ENCODE data around the gene CASP14.
"Not testable (repeated sequence)": the region's sequence is repeated elsewhere in the genome, so short reads cannot be mapped to it uniquely, and the experiment has no call there.

Gene CASP14

DNA sequence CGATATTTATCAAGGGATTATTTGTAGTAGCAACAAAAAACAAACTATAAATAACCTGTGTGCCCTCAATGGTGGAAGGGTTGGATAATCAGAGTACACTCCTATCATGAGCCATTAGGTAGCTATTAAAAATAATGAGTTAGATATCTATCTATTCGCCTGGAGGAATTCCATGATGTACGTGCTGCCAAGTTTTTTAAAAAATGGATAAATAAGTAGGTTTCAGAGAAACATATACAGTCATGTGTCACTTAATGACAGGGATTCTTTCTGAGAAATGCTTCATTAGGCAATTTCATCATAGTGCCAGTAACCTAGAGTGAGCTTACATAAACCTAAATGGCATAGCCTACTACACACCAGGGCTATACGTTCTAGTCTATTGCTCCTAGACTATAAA lies 26.5 kb downstream of the CASP14 start:
- no peaks in the 10 kb centered on the region for H3K9me3 ChIP-seq (ENCODE audit: control insufficient read depth, low read length)
- H3K36me3 ChIP-seq (ENCODE audit: control insufficient read depth, insufficient read depth, low read length): no peaks in the 10 kb centered on the region
- H3K4me1 ChIP-seq (ENCODE audit: control insufficient read depth, insufficient read depth, low read length): no peaks in the 10 kb centered on the region
- H3K27me3 ChIP-seq (ENCODE audit: control insufficient read depth, insufficient read depth, low read length): no peaks in the 10 kb centered on the region
- H3K9ac ChIP-seq (ENCODE audit: low read length): no peak overlapping the region
- no peak overlapping the region for H3K4me3 ChIP-seq (ENCODE audit: low read length)

DNA sequence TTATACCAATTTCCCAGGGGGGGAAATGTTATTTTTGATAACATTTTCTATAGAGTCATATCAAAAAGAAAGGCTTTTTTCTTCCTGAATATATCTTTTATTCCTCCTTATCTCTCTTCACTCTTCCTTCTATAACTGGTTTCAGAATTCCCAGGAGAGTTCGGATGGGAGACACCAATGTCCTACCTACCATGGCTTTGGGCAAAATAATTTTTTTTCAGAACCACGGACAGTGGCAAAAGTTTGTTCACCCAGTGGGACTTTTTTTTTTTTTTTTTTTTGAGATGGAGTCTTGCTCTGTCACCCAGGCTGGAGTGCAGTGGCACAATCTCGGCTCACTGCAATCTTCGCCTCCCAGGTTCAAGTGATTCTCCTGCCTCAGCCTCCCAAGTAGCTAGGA lies 30.7 kb downstream of the CASP14 start:
- H3K9me3 ChIP-seq (ENCODE audit: control insufficient read depth, low read length); H3K9ac ChIP-seq (ENCODE audit: low read length); H3K4me1 ChIP-seq (ENCODE audit: control insufficient read depth, insufficient read depth, low read length); H3K4me3 ChIP-seq (ENCODE audit: low read length); H3K36me3 ChIP-seq (ENCODE audit: control insufficient read depth, insufficient read depth, low read length); H3K27me3 ChIP-seq (ENCODE audit: control insufficient read depth, insufficient read depth, low read length): not testable (repeated sequence)

DNA sequence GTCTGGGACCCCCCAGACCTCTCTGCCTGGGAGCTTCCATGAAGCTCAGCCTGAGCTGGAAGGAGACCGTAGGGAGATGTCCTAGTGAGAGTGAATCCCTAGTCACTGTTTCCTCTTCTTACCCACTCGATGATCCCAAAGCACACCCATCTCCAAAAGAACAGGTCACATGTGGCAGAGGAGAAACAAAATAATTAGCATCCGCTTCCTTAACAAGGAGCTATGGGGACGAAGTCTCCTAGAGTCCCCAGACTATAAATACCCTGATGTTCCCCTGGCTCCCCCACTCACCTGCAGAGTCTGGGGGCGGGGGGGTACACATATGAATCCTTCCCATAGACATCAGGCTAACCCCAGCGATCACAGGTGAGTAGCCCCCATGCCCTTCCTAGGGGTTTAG lies 32.6 kb downstream of the CASP14 start, which contains the start of gene OR1I1:
OR1I1 (plus strand) TSS at position 301 of the 400 bp plus-strand sequence. CDS start 4,855 bp downstream, outside the sequence.
- Histone ChIP-seq H3K36me3 (ENCODE audit: control insufficient read depth, insufficient read depth, low read length) (no peaks in the 10 kb centered on the region), H3K4me1 (ENCODE audit: control insufficient read depth, insufficient read depth, low read length) (no peaks in the 10 kb centered on the region), H3K4me3 (ENCODE audit: low read length) (no peak within 1 kb of the TSS), H3K9ac (ENCODE audit: low read length) (no peak within 1 kb of the TSS), H3K9me3 (ENCODE audit: control insufficient read depth, low read length) (no peaks in the 10 kb centered on the region), H3K27me3 (ENCODE audit: control insufficient read depth, insufficient read depth, low read length) (peaks cover 4% of the 10 kb centered on the region)

DNA sequence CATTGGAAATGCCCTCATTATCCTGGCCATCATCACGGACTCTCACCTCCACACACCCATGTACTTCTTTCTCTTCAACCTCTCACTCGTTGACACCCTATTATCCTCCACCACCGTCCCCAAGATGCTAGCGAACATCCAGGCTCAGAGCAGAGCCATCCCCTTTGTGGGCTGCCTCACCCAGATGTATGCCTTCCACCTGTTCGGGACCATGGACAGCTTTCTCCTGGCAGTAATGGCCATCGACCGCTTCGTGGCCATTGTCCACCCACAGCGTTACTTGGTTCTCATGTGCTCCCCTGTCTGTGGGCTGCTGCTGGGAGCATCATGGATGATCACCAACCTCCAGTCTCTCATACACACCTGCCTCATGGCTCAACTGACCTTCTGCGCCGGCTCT lies 37.9 kb downstream of the CASP14 start:
- no peak overlapping the region for H3K9ac ChIP-seq (ENCODE audit: low read length)
- H3K27me3 ChIP-seq (ENCODE audit: control insufficient read depth, insufficient read depth, low read length): peaks cover under 1% of the 10 kb centered on the region

DNA sequence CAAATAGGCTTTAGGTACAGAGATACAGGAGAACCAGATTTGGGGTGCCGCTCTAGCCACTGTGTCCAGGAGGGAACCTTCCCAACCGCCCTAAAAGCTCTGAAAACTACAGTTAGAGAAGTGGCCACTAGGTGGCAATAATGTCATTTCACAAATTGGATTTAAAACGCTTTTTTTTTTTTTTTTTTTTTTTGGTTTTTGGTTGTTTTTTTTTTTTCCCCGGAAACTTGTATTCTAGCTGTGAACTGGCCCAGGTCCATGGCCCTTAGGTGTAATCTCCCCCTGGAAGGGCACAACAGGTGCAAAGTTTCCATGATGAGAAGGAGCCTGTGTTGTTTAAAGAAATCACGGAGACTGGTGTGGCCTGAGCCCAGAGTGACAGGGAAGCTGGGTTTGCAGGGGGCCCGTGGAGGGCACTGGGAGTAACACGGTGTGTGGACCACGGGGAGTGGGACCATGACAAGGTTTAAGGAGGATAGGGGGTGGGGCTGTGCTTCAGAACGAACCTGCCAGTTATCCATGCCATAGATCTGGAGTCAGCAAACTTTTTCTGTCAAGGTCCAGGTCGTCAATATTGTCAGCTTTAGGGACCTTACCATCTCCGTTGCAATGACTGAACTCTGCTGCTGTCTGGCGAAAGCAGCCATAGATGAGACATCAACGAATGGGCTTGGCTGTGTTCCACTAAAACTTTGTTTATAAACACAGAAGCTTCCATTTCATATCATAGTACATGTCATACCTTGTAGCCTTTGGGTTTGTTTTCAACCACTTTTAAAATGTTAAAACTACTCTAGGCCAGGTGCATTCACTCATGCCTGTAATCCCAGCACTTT lies 42.9 kb downstream of the CASP14 start:
- Histone ChIP-seq H3K36me3 (ENCODE audit: control insufficient read depth, insufficient read depth, low read length) (no peaks in the 10 kb centered on the region), H3K27me3 (ENCODE audit: control insufficient read depth, insufficient read depth, low read length) (no peaks in the 10 kb centered on the region), H3K4me1 (ENCODE audit: control insufficient read depth, insufficient read depth, low read length) (no peaks in the 10 kb centered on the region), H3K9ac (ENCODE audit: low read length) (no peak overlapping the region), H3K4me3 (ENCODE audit: low read length) (no peak overlapping the region), H3K9me3 (ENCODE audit: control insufficient read depth, low read length) (no peaks in the 10 kb centered on the region)

More for the DNA sequence above, 37.9 kb downstream of the CASP14 start:
- H3K9me3 ChIP-seq (ENCODE audit: control insufficient read depth, low read length): no peaks in the 10 kb centered on the region
- no peaks in the 10 kb centered on the region for H3K4me1 ChIP-seq (ENCODE audit: control insufficient read depth, insufficient read depth, low read length)
- no peak overlapping the region for H3K4me3 ChIP-seq (ENCODE audit: low read length)
- H3K36me3 ChIP-seq (ENCODE audit: control insufficient read depth, insufficient read depth, low read length): no peaks in the 10 kb centered on the region

DNA sequence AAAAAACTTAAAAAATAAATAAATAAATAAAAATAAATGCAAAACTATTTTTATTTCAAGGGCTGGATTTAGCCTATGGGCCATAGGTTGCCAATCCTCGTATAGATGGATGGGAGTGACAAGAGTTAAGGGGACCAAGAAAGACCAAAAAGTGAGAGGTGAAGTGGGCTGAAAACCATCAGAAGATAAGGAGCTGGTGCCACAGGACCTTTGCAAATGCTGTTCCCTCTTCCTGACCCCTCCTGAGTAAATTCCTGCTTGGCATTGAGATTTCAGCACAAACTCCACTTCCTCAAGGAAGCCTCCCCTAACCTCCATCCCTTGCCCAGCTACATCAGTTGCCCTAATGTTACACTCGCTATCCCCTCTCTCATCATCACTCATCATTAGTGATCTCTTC lies 43.7 kb downstream of the CASP14 start:
- H3K9ac ChIP-seq (ENCODE audit: low read length): no peak overlapping the region
- H3K4me1 ChIP-seq (ENCODE audit: control insufficient read depth, insufficient read depth, low read length): no peaks in the 10 kb centered on the region
- H3K27me3 ChIP-seq (ENCODE audit: control insufficient read depth, insufficient read depth, low read length): no peaks in the 10 kb centered on the region
- H3K4me3 ChIP-seq (ENCODE audit: low read length): no peak overlapping the region
- H3K36me3 ChIP-seq (ENCODE audit: control insufficient read depth, insufficient read depth, low read length): no peaks in the 10 kb centered on the region
- H3K9me3 ChIP-seq (ENCODE audit: control insufficient read depth, low read length): no peaks in the 10 kb centered on the region

DNA sequence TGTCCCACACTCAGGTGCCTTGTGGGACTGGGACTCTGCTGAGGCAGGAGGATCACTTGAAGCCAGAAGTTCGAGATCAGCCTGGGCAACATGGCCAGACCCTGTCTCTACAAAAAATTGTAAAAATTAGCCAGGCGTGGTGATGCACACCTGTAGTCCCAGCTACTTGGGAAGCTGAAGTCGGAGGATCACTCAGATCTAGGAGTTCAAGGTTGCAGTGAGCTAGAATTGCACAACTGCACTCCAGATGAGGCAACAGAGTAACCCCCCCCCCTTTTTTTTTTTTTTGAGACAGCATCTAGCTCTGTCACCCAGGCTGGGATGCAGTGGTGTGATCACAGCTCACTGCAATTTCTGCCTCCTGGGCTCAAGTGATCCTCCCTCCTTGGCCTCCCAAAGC lies 46.9 kb downstream of the CASP14 start:
- Histone ChIP-seq H3K9ac (ENCODE audit: low read length) (no peak overlapping the region), H3K27me3 (ENCODE audit: control insufficient read depth, insufficient read depth, low read length) (no peaks in the 10 kb centered on the region), H3K9me3 (ENCODE audit: control insufficient read depth, low read length) (no peaks in the 10 kb centered on the region), H3K4me1 (ENCODE audit: control insufficient read depth, insufficient read depth, low read length) (no peaks in the 10 kb centered on the region), H3K4me3 (ENCODE audit: low read length) (no peak overlapping the region), H3K36me3 (ENCODE audit: control insufficient read depth, insufficient read depth, low read length) (no peaks in the 10 kb centered on the region)

DNA sequence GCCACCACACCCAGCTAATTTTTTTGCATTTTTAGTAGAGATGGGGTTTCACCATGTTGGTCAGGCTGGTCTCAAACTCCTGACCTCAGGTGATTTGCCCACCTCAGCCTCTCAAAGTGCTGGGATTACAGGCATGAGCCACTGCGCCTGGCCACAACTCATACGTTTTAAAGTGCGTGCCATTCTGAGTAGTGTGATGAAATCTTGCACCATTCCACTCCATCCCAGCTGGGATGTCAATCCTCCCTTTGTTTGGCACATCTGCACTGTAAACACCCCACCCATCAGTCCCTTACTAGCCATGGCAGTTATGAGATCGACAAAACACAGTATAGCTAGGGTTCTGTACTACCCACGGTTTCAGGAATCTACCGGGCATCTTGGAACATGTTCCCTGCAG lies 48.7 kb downstream of the CASP14 start:
- not testable (repeated sequence) for H3K4me3 ChIP-seq (ENCODE audit: low read length); H3K27me3 ChIP-seq (ENCODE audit: control insufficient read depth, insufficient read depth, low read length); H3K9ac ChIP-seq (ENCODE audit: low read length); H3K36me3 ChIP-seq (ENCODE audit: control insufficient read depth, insufficient read depth, low read length); H3K4me1 ChIP-seq (ENCODE audit: control insufficient read depth, insufficient read depth, low read length); H3K9me3 ChIP-seq (ENCODE audit: control insufficient read depth, low read length)

DNA sequence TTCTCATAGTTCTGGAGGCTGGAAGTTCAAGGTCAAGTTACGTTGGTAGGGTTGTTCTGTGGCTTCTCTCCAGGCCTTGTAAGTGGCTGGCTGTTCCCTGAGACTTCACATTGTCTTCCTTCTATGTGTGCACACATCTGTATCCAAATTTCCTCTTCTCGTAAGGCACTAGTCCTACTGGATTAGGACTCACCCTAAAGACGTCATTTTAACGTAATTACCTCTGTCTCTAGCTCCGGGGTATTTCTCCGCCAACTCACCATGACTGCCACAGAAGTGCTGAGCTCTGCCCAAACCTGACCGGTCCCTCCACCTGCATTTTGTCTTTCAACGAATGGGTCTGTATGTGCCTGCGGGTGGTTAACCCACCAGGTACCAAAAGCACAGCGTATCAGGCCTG lies 49.2 kb downstream of the CASP14 start:
- Histone ChIP-seq H3K9me3 (ENCODE audit: control insufficient read depth, low read length) (no peaks in the 10 kb centered on the region), H3K9ac (ENCODE audit: low read length) (no peak overlapping the region), H3K4me1 (ENCODE audit: control insufficient read depth, insufficient read depth, low read length) (no peaks in the 10 kb centered on the region), H3K4me3 (ENCODE audit: low read length) (no peak overlapping the region), H3K36me3 (ENCODE audit: control insufficient read depth, insufficient read depth, low read length) (no peaks in the 10 kb centered on the region), H3K27me3 (ENCODE audit: control insufficient read depth, insufficient read depth, low read length) (no peaks in the 10 kb centered on the region)

DNA sequence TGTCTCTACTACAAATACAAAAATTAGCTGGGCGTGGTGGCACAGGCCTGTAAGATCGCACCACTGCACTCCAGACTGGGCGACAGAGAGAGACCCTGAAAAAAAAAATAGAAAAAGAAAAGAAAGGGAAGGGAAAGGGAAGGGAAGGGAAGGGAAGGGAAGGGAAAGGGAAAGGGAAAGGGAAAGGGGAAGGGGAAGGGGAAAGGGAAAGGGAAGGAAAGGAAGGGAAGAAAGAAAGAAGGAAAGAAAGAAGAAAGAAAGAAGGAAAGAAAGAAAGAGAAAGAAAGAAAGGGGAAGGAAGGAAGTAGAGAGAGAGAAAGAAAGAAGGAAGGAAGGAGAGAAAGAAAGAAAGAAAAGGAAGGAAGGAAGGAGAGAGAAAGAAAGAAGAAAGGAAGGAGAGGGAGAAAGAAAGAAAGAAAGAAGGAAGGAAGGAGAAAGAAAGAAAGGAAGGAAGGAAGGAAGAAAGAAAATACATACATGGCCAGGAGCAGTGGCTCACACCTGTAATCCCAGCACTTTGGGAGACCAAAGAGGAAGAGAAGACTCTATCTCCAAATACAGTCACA lies 49.8 kb downstream of the CASP14 start:
- Histone ChIP-seq H3K4me3 (ENCODE audit: low read length) (no peak overlapping the region), H3K9me3 (ENCODE audit: control insufficient read depth, low read length) (no peaks in the 10 kb centered on the region), H3K36me3 (ENCODE audit: control insufficient read depth, insufficient read depth, low read length) (no peaks in the 10 kb centered on the region), H3K9ac (ENCODE audit: low read length) (no peak overlapping the region), H3K27me3 (ENCODE audit: control insufficient read depth, insufficient read depth, low read length) (no peaks in the 10 kb centered on the region), H3K4me1 (ENCODE audit: control insufficient read depth, insufficient read depth, low read length) (no peaks in the 10 kb centered on the region)

DNA sequence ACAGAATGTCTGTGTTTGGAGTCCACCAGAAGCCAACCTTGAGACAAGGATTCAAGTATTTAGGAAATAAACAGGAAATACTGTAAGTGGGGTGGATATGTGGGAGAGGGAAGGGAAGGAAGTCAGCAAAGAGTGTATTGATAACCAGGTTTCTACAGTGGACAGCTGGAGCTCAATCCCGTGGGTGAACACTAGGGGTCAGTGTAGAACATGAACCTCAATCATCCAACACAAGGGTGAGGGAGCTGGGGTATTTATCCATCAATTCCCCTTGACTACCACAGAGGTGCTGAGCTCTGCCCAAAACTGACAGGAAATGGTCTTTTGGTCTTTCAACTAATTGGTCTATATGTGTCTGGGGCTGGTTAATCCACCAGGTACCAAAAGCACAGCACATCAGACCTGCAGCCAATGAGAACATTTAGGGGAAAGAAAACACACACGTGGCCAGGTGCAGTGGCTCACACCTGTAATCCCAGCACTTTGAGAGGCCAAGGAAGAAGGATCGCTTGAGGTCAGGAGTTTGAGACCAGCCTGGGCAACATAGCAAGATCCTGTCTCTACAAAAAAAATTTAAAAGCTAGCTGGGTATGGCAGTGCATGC lies 52.3 kb downstream of the CASP14 start:
- no peak overlapping the region for H3K4me3 ChIP-seq (ENCODE audit: low read length)
- H3K36me3 ChIP-seq (ENCODE audit: control insufficient read depth, insufficient read depth, low read length): no peaks in the 10 kb centered on the region
- no peak overlapping the region for H3K9ac ChIP-seq (ENCODE audit: low read length)
- H3K9me3 ChIP-seq (ENCODE audit: control insufficient read depth, low read length): no peaks in the 10 kb centered on the region
- no peaks in the 10 kb centered on the region for H3K4me1 ChIP-seq (ENCODE audit: control insufficient read depth, insufficient read depth, low read length)
- H3K27me3 ChIP-seq (ENCODE audit: control insufficient read depth, insufficient read depth, low read length): peaks cover 8% of the 10 kb centered on the region

DNA sequence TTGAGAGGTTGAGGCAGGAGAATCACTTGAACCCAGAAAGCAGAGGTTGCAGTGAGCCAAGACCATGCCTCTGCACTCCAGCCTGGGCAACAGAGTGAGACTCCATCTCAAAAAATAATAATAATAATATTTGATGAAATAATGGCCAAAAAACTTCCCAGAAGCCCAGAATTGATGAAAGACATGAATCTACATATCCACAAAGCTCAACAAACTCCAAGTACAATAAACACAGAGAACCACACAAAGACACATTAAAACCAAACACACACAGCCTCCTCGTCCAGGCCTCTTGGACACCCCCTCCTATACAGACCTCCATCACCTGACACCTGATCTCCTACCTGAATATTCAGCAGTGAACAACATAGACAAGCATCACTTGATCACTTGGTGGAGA lies 54.7 kb downstream of the CASP14 start:
- no peaks in the 10 kb centered on the region for H3K36me3 ChIP-seq (ENCODE audit: control insufficient read depth, insufficient read depth, low read length)
- H3K9me3 ChIP-seq (ENCODE audit: control insufficient read depth, low read length): no peaks in the 10 kb centered on the region
- H3K9ac ChIP-seq (ENCODE audit: low read length): no peak overlapping the region
- no peak overlapping the region for H3K4me3 ChIP-seq (ENCODE audit: low read length)
- no peaks in the 10 kb centered on the region for H3K4me1 ChIP-seq (ENCODE audit: control insufficient read depth, insufficient read depth, low read length)
- peaks cover 24% of the 10 kb centered on the region for H3K27me3 ChIP-seq (ENCODE audit: control insufficient read depth, insufficient read depth, low read length)

Measured in mucosa of stomach (tissue), 1 donor.